Fibroblast of lung (primary cell): Measurements from ENCODE around the gene PDSS2. TPM values are rescaled to one million over a fixed set of nuclear protein-coding genes. Genes with fewer than 3 reads are reported as not detected.

Source experiments
- DNase-seq, 2 donors: peaks; one replicate each; pipeline versions ENCODE4 v3.0.0 to v3.0.0-alpha.2; 2010; ENCODE audit warnings: low read depth in 2 of 2
- H2AFZ ChIP-seq: 2 replicates; pipeline ENCODE4 v1.5.1; 2012; ENCODE audit warnings: low read length, control low read depth, inconsistent platforms
- H3K27ac ChIP-seq: 2 replicates; pipeline ENCODE4 v1.5.1; 2011; ENCODE audit warnings: low read length, control low read depth; ENCODE audit not compliant: insufficient read depth
- H3K27me3 ChIP-seq: 2 replicates; pipeline ENCODE4 v1.5.1; 2011; ENCODE audit warnings: mild to moderate bottlenecking, low read length; ENCODE audit not compliant: control insufficient read depth, insufficient read depth
- H3K36me3 ChIP-seq: 2 replicates; pipeline ENCODE4 v1.5.1; 2011; ENCODE audit warnings: low read length; ENCODE audit not compliant: control insufficient read depth, insufficient read depth
- H3K4me1 ChIP-seq: 2 replicates; pipeline ENCODE4 v1.5.1; 2011; ENCODE audit warnings: low read length; ENCODE audit not compliant: control insufficient read depth, insufficient read depth; ENCODE audit errors: extremely low read depth
- H3K4me2 ChIP-seq: 2 replicates; pipeline ENCODE4 v1.5.1; 2011; ENCODE audit warnings: low read length, control low read depth; ENCODE audit not compliant: insufficient read depth; ENCODE audit errors: extremely low read depth
- H3K4me3 ChIP-seq, 4 experiments: fragments of 200-600 bp in 1 of 4; sonication (generic) in 1 of 4; replicated peaks in 1 of 4; 2 replicates each; pipeline ENCODE4 v1.5.1; 2011 to 2016; ENCODE audit warnings: low read length in 4 of 4, low read depth in 3 of 4, mild to moderate bottlenecking in 3 of 4, control low read depth in 2 of 4, inconsistent platforms in 1 of 4, mixed read lengths in 1 of 4; ENCODE audit not compliant: insufficient read depth in 1 of 4; ENCODE audit errors: control extremely low read depth in 1 of 4
- H3K79me2 ChIP-seq: 2 replicates; pipeline ENCODE4 v1.5.1; 2012; ENCODE audit warnings: mild to moderate bottlenecking, low read length, inconsistent platforms; ENCODE audit not compliant: control insufficient read depth, insufficient read depth
- H3K9ac ChIP-seq: 2 replicates; pipeline ENCODE4 v1.5.1; 2011; ENCODE audit warnings: mild to moderate bottlenecking, low read length, control low read depth; ENCODE audit not compliant: insufficient read depth
- H3K9me3 ChIP-seq: 2 replicates; pipeline ENCODE4 v1.5.1; 2012; ENCODE audit warnings: low read depth, low read length; ENCODE audit not compliant: control insufficient read depth, insufficient read depth
- H4K20me1 ChIP-seq: 2 replicates; pipeline ENCODE4 v1.5.1; 2011; ENCODE audit warnings: low read length; ENCODE audit not compliant: control insufficient read depth, insufficient read depth; ENCODE audit errors: extremely low read depth
- EZH2 ChIP-seq: IDR thresholded peaks from 2 replicates; pipeline ENCODE4 v1.5.1; 2012; ENCODE audit warnings: low read length, control low read depth, mild to moderate bottlenecking; ENCODE audit errors: missing control alignments
- polyA plus RNA-seq, 2 donors: library from polyadenylated mRNA; depleted of rRNA in 1 of 2; stranded (reverse) in 1 of 2; unstranded in 1 of 2; fragments of >200 nt; gene quantifications; 2 replicates each; pipeline ENCODE4 v1.2.1, GENCODE V29; 2011 to 2012; ENCODE audit warnings: missing spikeins in 1 of 2
- total RNA-seq: library from RNA; depleted of rRNA; stranded (reverse); fragments of >200 nt; gene quantifications from 2 replicates; pipeline ENCODE4 v1.2.1, GENCODE V29; 2014
- TF ChIP-seq, protein P1 (sequence below), 2 donors: IDR thresholded peaks in 1 of 2; conservative IDR thresholded peaks in 1 of 2; 1 replicate in 1 of 2; 2 replicates in 1 of 2; pipeline ENCODE4 v1.5.1; 2011 to 2012; ENCODE audit warnings: low read length in 2 of 2, control low read depth in 1 of 2, inconsistent platforms in 1 of 2, low read depth in 1 of 2, mild to moderate bottlenecking in 1 of 2

Gene PDSS2
- total and polyA plus RNA-seq, 2 donors (not counting 1 experiment from before 2014, with no cell fraction given) = 12.1 to 13.8 TPM

DNA sequence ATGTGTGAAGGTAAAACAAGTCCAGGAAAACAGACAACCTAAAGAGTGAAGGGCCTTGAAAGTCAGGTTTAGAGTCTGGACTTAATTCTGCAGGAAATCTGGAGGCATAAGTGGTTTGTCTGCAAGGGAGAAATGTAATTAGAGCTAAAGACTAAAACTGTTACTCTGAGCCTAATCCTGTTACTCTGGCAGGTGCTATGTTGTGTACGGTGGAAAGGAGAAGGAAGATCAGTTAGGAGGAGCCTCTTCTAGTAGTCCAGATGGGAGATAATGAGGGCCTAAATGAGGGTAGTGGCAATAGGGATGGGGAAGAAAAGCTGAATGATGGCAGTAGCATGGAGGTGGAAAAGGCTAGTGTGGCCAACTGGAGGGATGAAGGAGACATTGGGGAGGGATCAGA lies 118.5 kb downstream of the PDSS2 start:
- no peak overlapping the region for H3K27ac ChIP-seq
- H3K4me2 ChIP-seq = no peak overlapping the region
- no peak for DNase-seq
- H3K27me3 ChIP-seq = no peaks in the 10 kb centered on the region
- no peak overlapping the region for H3K9ac ChIP-seq
- H4K20me1 ChIP-seq = no peaks in the 10 kb centered on the region
- no peaks in the 10 kb centered on the region for H3K4me1 ChIP-seq
- no peaks in the 10 kb centered on the region for H3K36me3 ChIP-seq
- H3K9me3 ChIP-seq = no peaks in the 10 kb centered on the region
- no peak overlapping the region for H2AFZ ChIP-seq
- no peak for TF ChIP-seq EZH2
- TF ChIP-seq, protein P1, sequence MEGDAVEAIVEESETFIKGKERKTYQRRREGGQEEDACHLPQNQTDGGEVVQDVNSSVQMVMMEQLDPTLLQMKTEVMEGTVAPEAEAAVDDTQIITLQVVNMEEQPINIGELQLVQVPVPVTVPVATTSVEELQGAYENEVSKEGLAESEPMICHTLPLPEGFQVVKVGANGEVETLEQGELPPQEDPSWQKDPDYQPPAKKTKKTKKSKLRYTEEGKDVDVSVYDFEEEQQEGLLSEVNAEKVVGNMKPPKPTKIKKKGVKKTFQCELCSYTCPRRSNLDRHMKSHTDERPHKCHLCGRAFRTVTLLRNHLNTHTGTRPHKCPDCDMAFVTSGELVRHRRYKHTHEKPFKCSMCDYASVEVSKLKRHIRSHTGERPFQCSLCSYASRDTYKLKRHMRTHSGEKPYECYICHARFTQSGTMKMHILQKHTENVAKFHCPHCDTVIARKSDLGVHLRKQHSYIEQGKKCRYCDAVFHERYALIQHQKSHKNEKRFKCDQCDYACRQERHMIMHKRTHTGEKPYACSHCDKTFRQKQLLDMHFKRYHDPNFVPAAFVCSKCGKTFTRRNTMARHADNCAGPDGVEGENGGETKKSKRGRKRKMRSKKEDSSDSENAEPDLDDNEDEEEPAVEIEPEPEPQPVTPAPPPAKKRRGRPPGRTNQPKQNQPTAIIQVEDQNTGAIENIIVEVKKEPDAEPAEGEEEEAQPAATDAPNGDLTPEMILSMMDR (conservative IDR thresholded peaks at IDR 0.05 in 1 of 2, IDR thresholded peaks at IDR 0.05 in 1 of 2; ENCODE audit: low read depth in 1 of 2, low read length in 2 of 2) = no peak
- no peaks in the 10 kb centered on the region for H3K79me2 ChIP-seq
- H3K4me3 ChIP-seq = no peak overlapping the region

- H3K9ac ChIP-seq = no peak overlapping the region
- H3K4me3 ChIP-seq = no peak overlapping the region
- no peaks in the 10 kb centered on the region for H3K79me2 ChIP-seq
- no peak overlapping the region for H3K27ac ChIP-seq
- H3K4me2 ChIP-seq = no peak overlapping the region
- H3K27me3 ChIP-seq = no peaks in the 10 kb centered on the region
- no peak for DNase-seq
- no peaks in the 10 kb centered on the region for H3K9me3 ChIP-seq
- H4K20me1 ChIP-seq = no peaks in the 10 kb centered on the region
- H3K4me1 ChIP-seq = no peaks in the 10 kb centered on the region
- no peaks in the 10 kb centered on the region for H3K36me3 ChIP-seq
- TF ChIP-seq EZH2 = no peak
- TF ChIP-seq, protein P1 (conservative IDR thresholded peaks at IDR 0.05 in 1 of 2, IDR thresholded peaks at IDR 0.05 in 1 of 2; ENCODE audit: low read depth in 1 of 2, low read length in 2 of 2) = no peak
- H2AFZ ChIP-seq = no peak overlapping the region
Observed at GRCh38 chr6:107337191-107337741, 122.1 kb downstream of the PDSS2 start.

DNA sequence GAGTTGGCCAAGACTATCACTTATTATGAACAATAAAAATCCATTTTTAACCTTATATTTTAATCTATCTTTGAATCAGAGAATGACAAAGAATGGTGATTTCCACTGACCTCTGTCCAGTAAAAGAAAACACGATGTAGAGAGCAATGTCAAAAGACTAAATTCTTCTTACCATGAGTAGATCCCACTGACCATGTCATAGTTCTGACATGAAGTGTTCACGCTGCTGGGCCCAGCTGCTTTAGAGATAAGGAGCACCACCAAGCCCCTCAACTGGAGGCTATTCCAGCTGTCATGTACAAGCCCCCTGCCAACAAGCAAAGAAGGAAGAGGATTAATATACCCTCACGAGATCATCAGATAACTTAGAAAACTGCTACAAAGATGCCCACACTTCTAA lies 125.3 kb downstream of the PDSS2 start:
- Histone ChIP-seq H4K20me1 (no peaks in the 10 kb centered on the region), H3K9ac (no peak overlapping the region), H3K4me3 (no peak overlapping the region), H3K27ac (no peak overlapping the region), H3K4me2 (no peak overlapping the region), H3K9me3 (no peaks in the 10 kb centered on the region), H3K79me2 (no peaks in the 10 kb centered on the region), H3K27me3 (no peaks in the 10 kb centered on the region), H3K36me3 (no peaks in the 10 kb centered on the region), H2AFZ (no peak overlapping the region), H3K4me1 (no peaks in the 10 kb centered on the region)
- no peak for DNase-seq
- TF ChIP-seq EZH2 = no peak
- TF ChIP-seq, protein P1 (conservative IDR thresholded peaks at IDR 0.05 in 1 of 2, IDR thresholded peaks at IDR 0.05 in 1 of 2; ENCODE audit: low read depth in 1 of 2, low read length in 2 of 2) = no peak
